ENCODE data around the gene PIP5K1C. TPM values are rescaled to one million over a fixed set of nuclear protein-coding genes. Genes with fewer than 3 reads are reported as not detected.
"Not testable (repeated sequence)": the region's sequence is repeated elsewhere in the genome, so short reads cannot be mapped to it uniquely, and the experiment has no call there.

Gene PIP5K1C
- polyA plus RNA-seq, 3 donors, result 29.0 to 32.7 (median 31.2) TPM

DNA sequence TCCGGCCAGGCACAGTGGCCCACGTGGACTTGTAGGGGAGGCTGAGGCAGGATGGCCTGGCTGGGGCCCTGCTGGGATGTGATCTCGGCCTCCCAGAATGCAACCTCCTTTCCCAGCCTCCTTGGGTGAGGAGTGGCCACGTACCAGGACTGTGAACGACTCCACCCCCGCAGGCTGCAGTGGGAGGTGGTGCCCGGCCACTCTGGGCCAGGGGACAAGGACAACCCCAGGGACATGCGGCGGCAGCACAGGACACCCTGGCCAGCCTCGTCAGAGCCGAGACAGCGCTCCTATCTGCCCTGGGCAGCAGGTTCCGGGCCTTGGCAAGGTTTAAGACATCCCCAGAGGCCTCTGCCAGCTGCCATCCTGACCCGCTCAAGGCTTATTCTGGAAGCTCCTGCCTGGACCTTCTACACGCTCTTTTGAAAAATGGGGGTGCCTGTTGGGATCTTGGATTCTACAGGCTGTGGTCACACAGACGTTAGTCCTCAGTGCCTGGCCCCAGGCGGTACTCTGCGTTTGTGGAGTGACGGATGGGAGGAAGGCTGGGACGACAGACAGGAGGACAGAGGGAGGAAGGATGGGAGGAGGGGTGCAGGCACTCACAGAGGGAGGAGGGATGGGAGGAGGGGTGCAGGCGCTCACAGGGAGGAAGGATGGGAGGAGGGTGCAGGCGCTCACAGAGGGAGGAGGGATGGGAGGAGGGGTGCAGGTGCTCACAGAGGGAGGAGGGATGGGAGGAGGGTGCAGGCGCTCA is 53.8 kb downstream of the PIP5K1C start:
- DNase-seq, result no peak

DNA sequence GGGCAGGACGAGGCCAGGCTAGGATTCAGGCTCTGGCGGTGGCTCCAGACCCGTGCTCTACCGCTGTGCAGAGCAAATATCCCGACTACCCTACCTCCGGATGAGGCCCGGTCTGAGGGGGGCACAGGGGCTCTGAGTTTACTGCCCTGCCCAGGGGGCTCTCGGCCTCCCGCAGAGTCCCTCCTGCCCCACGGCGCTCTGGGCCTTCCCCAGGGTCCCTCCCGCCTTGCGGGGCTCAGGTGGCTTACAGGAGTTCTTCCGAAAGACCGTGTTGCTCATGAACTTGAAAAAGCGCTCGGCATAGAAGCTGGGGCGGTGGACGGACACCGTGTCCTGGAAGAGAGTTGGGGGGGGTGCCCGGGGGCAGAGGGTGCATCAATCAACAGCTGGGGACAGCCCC is 54.5 kb downstream of the PIP5K1C start:
- DNase-seq, result no peak

DNA sequence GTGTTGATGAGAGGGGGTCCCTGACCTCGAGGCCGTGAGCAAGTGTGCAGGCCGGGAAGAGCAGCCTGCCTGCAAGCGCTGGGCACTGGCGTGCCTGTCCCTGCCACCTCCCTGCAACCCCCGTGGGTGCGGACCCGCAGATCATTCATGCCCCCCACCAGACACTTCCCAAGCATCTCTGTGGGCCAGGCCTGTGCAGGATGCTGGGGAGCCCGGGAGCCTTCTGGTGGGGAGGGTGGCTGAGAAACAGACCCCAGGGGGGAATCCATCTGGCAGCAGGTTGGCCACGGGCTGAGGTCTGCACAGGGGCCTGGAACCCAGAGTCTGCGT is 55.2 kb downstream of the PIP5K1C start:
- no peak for DNase-seq

DNA sequence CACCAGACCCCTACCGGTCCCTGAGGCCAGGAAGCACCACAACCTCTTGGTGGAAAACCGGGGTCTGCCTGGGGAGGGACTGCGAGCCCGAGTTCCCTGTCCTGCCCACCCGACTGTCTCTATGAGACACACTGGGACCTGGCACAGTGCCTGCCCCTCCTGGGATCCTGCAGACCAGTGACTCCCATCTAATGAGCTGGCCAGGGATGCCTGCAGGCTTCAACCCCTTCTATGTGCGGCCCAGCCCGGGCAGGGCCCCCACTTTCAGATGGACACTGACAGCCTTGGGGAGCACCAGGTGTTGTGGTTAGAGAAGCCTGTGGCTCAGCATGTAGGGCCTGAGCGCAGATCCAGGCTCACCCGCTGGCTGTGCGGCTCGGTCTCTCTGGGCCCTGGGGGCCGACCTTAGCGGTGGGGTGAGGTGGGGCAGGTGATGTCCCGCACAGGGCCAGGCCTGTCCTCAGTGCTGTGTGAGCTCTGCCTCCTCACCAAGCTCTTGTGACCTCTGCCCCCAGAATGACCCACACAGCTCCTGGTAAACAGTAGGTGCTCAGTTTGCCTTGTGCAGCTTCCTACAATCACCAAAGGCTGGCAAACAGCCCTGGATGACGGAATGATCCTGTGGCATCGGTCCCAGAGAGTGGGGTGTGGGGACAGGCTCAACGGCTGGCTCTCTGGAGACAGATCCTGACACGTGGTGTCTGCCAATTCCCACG is 55.8 kb downstream of the PIP5K1C start:
- no peak for DNase-seq

DNA sequence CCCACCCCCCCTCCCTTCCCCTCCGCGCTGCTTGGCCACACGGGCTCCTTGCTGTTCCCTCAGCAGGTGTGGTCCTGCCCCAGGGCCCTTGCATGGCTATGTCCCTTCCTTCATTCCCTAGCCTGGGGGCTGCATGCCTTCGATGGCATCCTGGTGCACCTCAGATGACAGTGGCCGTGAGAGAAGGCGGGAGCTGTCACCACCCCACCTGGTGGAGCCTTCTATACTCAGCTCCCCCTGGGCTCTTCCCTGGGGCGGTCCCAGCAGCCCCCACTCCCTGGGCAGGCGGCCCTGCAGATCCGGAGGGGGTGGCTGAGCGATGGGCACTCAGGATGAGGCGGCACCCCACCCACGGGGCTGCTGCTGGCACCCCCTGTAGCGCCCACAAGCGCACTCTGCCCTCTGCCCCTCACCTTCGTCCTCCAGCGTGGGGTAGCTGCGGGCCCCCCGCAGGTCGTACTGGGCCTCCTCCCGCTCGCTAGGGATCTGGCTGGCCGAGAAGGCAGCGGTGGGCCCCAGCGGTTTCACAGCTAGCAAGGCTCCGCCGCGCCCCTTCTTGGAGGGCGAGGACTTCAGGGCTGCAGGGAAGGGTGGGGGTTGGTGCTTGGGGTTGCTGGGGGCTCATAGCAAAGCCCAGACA is 56.5 kb downstream of the PIP5K1C start:
- DNase-seq, result no peak

DNA sequence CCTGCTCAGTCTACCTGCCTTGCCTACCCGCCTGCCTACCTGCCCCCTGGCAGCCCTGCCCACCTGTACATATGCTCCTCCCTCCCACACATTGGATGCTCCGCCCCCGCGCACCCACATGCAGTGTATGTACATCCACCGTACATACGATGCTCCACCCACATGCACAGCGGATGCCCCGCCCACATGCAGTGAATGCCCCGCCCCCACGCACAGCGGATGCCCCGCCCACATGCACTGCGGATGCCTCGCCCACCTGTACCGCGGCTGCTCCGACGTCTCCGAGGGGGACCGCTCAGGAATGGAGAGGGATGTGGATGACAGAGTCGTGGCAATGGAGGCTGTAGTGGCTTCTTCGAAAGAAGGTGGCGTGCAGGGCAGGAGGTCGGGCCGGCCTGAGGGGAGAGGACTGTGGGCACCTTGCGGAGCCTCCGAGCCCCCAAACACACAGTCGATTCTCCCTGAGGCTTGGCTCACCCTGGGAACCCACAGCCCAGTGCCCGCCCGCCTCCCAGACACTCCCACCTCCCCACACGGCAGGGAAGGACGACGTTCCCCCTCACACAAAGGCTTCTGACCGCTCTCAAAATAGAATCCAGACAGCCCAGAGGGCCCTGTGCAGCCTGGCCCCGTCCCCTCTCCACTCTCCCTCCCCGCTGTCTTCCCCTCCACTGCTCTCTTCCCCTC is 57.1 kb downstream of the PIP5K1C start:
- no peak for DNase-seq

DNA sequence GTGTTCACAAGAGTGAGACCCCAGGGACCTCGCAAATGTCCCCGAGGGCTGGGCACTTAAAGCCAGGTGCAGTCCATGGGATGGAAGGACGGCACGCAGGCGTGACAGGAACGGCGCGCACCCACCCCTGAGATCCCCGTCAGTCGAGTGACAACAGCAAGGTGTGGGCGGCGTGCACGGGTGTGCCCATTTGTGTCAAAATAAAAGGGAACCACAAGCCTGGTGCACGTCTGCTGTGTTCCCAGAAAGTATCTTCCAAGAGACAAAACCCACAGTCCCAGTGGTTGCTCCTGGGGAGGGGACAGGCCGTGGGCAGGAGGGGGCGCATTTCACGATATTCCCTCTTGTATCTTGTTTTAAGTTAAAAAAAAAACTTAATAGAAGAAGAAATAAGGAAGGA is 58.0 kb downstream of the PIP5K1C start:
- no peak for DNase-seq

DNA sequence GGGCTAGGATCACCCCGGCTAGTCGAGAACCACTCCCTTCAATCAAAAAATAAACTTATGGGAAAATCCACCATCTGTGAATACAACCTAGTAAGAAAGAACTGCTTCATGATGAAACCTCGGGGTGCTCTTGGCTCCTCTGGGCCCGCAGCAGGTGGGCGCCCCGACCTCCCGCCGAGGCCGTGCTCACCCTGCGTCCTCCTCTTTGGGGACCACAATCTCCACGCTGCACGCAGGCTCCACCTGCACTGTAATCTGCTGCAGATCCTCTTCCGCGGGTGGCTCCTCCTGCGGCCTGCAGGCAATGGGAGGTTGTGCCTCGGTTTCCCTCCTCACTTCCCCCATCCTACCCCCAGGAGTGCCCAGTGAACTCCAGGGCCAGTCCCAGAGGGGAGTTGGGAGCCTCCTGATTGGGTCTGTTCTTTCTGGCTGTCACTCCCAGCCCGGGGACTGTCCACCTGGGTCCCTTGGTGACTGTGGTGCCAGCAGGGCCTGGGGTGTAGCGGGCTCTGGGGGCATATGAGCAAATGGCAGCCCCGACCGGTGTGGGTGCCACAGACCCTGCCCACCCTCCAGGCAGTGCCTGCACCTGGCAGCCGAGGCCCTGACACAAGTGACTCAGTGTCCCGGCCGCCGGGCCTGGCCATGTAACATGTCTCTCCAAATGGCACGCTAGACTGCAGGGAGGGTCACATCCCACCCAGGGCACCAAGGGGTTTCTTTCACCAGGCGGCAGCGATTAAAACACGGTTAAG is 58.6 kb downstream of the PIP5K1C start:
- no peak for DNase-seq

DNA sequence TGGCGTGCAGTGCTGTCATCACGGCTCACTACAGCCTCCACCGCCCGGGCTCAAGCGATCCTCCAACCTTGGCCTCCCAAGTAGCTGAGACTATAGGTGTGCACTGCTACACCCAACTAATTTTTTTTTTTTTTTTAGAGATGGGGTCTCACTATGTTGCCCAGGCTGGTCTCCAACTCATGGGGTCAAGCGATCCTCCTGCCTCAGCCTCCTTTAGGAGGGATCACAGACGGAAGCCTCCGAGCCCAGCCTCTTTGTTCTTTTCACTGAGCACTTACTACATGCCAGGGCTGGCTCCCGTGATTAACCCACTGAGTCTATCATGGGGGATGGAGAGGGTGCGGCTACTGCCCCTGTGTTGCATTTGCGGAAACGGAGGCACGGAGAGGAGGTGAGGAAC is 60.8 kb downstream of the PIP5K1C start:
- no peak for DNase-seq

DNA sequence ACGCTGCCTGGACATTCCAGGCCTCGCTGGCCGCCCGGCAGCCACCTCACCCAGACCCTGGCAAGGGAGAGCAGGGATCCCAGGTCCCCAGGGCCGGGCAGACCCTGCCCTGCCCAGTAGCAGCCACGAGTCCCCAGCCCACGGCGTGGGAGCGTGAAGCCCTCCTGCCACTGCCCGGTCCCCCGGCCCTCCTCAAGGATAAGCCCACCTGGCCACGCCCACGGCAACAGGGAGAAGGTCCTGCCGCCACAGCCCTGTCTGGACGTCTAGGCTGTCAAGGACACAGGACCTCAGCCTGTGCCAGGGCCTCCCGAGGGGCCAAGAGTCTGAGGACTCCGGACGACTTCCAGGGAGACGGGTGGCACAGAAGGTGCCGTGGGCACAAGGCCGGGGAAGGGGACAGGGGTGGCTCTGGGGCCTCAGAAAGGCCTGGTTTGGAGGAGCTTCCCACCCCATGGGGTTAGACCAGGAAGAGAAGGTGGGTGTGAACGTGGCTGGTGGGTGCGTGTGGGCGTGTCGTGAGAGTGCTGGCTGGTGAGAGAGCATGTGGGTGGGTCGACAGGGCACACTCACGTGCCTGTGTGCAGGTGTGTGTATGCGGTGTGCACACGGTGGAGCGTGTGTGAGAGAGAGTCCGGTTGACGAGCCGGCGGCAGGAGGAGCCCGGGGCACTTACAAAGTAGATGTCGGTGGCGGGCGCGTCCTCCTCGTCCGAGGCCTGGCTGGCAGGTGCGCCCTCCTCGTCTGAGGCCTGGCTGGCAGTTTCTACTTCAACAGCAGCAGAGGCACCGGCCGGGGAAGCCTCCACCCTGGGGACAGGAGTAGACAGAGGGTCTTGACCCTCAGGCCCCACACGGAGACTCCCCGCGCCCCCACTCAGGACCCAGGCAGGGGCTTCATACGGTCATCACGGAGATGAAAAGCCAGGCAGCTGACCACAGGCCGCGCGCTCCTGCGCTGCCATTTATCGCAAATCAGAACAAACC is 61.8 kb downstream of the PIP5K1C start:
- DNase-seq, result no peak

DNA sequence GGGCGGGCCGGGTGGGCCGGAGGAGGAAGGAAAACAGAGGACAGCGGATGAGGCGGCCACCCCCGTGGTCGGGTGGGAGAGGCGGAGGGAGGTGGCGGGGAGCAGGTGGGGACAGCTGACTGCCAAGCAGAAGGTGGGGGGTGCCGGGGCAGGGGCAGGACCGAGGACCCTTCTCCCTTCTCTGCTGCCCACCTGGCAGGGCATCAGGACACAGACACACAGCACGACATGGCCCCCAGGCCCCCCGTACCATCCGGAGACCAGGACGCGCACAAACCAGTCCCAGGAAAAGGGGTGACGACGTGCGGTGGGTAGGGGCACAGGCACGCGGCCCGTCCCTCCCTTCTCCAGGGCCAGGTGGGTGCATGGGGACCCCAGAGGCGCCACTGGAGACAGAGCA is 62.6 kb downstream of the PIP5K1C start:
- DNase-seq, result no peak

DNA sequence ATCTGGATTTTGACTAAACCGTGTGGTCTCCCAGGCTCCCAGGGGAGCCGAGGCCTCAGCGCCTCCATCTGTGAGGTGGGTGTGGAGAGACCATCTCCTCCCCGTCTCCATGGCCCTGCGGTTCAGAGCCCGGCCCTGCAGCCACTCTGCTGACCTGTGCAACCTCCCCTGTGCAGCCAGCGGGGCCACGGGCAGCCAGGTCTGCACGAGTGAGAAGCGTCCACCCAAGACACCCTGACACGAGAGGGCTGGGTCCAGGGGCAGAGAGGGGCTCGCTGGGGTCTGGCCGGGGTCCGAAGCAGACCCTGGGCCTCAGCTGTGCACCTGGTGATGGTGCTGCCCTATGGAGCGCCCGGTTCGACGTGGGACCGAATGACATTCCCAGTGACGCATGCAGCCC is 63.3 kb downstream of the PIP5K1C start:
- no peak for DNase-seq

DNA sequence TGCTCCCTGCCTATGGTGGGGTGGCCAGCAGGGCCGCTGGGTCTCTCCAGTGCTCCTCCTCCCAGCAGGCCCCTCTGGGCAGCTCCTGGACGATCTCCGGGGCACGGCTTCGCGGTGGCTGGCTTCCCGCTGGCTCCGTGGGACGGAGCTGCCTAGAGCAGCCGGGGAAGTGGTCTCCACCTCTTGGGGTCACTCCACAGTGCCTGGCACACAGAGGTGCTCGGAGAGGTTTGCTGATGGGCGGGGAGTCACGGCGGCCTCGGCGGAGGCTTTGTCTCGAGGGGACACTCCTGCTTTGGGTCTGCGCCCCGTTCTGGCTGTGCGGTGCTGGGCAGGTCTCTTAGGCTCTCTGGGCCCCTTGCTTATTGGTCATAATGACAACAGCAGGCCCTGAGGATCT is 63.8 kb downstream of the PIP5K1C start:
- DNase-seq, result no peak

DNA sequence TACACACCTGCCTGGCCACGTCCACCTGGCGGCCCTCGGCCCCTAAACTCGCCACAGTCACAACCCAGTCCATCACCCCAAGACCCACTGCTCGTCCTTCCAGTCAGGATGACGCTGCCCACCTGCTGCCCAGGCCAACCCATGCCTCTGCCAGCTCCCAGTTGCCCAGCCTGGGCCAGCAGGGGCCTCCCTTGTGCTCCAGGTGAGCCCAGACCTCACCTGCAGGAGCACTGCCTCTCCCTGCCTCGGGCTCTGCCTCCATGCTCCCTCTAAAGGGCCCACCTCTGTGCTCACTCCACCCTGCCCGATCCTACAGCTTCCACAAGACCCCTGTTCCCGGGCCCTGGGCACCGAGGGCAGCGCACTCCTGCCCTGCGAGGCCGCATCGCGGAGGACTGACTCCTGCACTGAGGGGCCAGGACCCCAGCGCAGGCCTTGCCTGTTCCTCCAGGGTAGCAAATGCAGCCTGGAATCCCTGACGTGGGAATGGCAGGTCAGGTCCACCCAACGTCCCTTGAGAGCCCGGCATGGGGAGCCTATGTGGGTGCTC is 65.7 kb downstream of the PIP5K1C start:
- DNase-seq, result no peak

DNA sequence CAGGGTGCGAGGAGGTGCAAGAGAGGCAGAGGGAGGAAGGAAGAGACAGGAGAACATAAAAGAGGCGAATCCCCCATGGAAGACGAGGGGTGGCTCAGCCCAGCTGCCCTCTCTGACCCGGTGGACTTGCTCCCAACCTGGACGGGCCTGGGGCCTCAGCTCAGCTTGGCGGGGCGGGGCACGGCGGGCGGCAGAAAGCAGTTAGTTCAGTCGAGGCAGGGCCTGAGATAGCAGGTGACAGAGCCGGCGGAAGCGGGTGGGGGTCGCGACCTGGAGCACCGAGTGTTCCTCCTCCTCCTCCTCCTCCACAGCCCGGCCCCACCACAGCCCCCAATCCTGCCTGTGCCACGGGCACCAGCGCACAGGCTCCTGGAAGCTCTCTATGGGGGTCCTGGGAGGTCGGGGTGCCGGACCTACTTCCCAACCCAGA is 66.7 kb downstream of the PIP5K1C start:
- DNase-seq, result no peak

DNA sequence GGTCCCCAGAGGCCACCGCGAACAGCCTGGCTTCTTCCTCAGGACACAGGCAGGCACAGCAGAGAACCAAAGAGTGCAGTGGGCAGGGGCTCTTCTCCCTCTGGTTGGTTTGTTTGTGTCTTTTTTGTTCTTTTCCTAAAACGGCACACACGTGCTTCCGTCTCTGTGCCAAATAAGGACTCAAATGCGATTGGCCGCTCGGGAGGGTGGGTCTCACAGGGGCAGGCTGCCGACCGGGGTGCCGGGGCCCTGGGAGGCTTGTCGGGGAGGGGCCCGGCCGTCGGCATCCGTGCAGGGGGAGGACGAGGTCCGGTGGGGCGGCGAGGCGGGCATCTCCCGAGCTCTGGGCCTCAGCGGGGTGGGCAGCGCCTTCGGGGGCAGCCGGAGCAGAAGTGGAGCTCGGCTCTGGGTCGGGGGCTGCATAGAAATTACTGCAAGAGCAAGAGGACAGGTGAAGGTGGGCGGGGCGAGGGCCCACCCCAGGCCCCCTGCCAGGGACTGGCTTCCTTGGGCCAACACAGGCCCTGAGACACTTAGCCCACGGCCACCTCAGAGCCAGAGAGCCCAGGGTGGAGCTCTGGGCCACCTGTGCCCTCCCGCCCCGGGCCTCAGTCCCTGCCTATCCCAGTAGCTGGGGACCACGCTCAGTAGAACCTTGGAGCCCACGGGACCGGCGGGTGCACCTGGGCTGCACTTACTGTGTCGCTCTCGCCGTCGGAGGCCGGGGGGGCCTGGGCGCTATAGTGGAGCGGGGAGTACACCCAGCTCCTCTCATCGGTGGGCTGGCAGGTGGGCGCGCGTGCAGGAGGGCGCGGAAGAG is 67.3 kb downstream of the PIP5K1C start:
- DNase-seq, result no peak

DNA sequence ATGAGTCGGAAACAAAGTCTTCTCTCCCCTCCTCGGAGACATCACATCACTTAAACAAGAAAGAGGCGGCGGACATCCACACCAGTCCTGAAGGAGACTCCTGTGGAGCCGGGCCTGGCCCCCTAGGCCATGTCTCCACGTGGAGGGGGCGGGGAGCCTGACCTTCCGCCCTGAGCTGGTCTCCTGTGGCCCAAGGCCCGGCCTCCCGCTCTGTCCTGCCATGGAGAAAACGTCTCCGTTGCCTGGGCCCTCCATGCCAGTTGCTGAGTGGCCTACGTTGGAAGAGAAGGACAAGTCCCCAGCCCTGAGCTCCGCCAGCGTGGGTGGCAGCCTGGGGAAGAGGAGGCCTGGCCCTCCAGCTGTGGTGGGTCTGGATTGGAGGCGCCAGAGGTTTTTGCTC is 68.2 kb downstream of the PIP5K1C start:
- DNase-seq, result no peak

DNA sequence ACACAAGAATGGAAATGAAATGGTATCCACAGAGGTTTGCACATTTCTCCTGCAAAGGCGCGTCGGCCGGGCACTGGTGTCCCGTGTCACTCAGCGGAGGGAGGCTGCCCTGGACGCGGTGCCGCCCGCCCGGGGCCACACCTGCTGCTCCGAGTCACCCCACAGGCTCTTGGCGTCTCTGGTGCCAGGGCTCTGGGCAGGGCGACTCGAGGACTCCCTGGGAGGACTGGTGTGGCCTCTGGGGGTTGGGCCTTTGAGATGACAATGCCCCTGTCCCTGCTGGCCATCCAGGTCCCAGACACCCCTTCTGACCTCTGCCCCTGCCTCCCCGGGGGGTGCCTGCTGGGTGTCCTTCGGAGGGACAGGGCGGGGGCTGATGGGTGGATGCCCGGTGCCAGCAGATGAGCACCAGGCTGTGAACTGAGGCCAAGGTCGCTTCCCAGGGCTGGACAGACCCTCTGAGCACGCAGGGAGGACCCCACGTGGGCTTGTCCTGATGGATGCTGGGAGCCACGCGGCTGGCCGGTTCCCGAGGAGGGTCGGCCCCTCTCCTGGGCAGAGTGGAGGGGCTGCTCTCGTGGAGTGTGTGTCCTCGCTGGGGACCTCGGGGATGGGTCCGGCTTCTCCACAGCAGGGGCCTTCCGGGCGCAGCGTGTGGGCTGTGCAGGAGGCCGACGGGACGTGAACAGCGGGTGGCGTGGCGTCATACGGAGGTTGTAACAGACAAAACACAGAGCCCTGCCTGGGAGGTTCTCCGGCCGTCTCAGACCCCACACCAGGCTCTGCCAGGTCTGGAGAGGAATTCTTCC is 69.0 kb downstream of the PIP5K1C start:
- DNase-seq, result no peak

DNA sequence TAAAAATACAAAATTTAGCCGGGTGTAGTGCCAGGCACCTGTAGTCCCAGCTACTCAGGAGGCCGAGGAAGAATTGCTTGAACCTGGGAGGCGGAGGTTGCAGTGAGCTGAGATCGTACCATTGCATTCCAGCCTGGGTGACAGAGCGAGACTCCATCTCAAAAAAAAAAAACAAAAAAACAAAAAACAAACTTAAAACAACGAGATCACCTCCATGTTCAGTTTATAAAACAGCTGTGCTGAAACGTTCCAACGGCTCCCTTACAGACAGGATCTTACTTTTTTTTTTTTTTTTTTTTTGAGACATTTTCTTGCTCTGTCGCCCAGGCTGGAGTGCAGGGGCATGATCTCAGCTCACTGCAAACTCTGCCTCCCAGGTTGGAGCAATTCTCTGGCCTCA is 71.5 kb downstream of the PIP5K1C start:
- not testable (repeated sequence) for DNase-seq
